Loucy (cell line): ENCODE results near the gene TRPM1.
A peak's percentile ranks its signal among the peaks of the same experiment; 100 is the strongest.

Source experiments
- H2AFZ ChIP-seq: fragments of 200-600 bp; sonication (generic); 2 replicates; pipeline ENCODE4 v1.6.0; 2016; ENCODE audit warnings: antibody characterized with exemption, mild to moderate bottlenecking, low read length, moderate library complexity
- H3F3A ChIP-seq: fragments of 200-600 bp; 2 replicates; pipeline ENCODE4 v1.6.0; 2016; ENCODE audit warnings: antibody characterized with exemption, low read depth, mild to moderate bottlenecking
- H3K27me3 ChIP-seq: fragments of 200-600 bp; sonication (generic); 2 replicates; pipeline ENCODE4 v1.6.1; 2014; ENCODE audit warnings: low read length, mild to moderate bottlenecking; ENCODE audit not compliant: insufficient read depth, poor library complexity, severe bottlenecking
- H3K36me3 ChIP-seq: fragments of 200-600 bp; sonication (generic); 2 replicates; pipeline ENCODE4 v1.6.1; 2016; ENCODE audit warnings: low read length; ENCODE audit not compliant: insufficient read depth
- H3K4me1 ChIP-seq: fragments of 200-600 bp; sonication (generic); 2 replicates; pipeline ENCODE4 v1.5.1; 2014; ENCODE audit warnings: low read length, mild to moderate bottlenecking; ENCODE audit not compliant: insufficient read depth, poor library complexity, severe bottlenecking
- H3K4me2 ChIP-seq: fragments of 200-600 bp; sonication (generic); 2 replicates; pipeline ENCODE4 v1.6.0; 2014; ENCODE audit warnings: antibody characterized with exemption, low read length, low read depth, mild to moderate bottlenecking; ENCODE audit not compliant: poor library complexity, severe bottlenecking
- H3K4me3 ChIP-seq: fragments of 200-600 bp; sonication (generic); 2 replicates; pipeline ENCODE4 v1.5.1; 2014; ENCODE audit warnings: low read length, mild to moderate bottlenecking, mixed read lengths; ENCODE audit not compliant: poor library complexity, severe bottlenecking
- H3K79me2 ChIP-seq: fragments of 200-600 bp; sonication (generic); 2 replicates; pipeline ENCODE4 v1.6.1; 2014; ENCODE audit warnings: low read length; ENCODE audit not compliant: insufficient read depth
- H3K9ac ChIP-seq: fragments of 200-600 bp; sonication (generic); 2 replicates; pipeline ENCODE4 v1.6.0; 2014; ENCODE audit warnings: mild to moderate bottlenecking, low read depth, low read length, moderate library complexity; ENCODE audit not compliant: poor library complexity, severe bottlenecking
- H3K9me2 ChIP-seq: fragments of 200-600 bp; sonication (generic); replicated peaks from 2 replicates; pipeline ENCODE4 v1.6.1; 2016; ENCODE audit warnings: low read depth, low read length, mixed read lengths
- H3K9me3 ChIP-seq: fragments of 200-600 bp; sonication (generic); 2 replicates; pipeline ENCODE4 v1.6.1; 2014; ENCODE audit warnings: mild to moderate bottlenecking, antibody characterized with exemption, low read length, low read depth; ENCODE audit not compliant: insufficient read depth
- H4K20me1 ChIP-seq: fragments of 200-600 bp; sonication (generic); 2 replicates; pipeline ENCODE4 v1.6.0; 2014; ENCODE audit warnings: antibody characterized with exemption, low read length, mild to moderate bottlenecking; ENCODE audit not compliant: insufficient read depth, poor library complexity, severe bottlenecking
- CTCF ChIP-seq: fragments of 200-600 bp; sonication (generic); conservative IDR thresholded peaks from 2 replicates; pipeline ENCODE4 v1.5.1; 2014; ENCODE audit warnings: mild to moderate bottlenecking, antibody characterized with exemption, low read length
- EZH2phosphoT487 ChIP-seq: fragments of 200-600 bp; IDR thresholded peaks from 2 replicates; pipeline ENCODE4 v1.6.1; 2018; ENCODE audit warnings: antibody characterized with exemption, mild to moderate bottlenecking, moderate library complexity, borderline replicate concordance

The TRPM1 gene

GRCh38 chr15:30979457-30979856, 122.1 kb downstream of the TRPM1 start:
- H3F3A ChIP-seq: no peaks in the 10 kb centered on the region; the same call in 1 of the 2 replicates
- no peaks in the 10 kb centered on the region for H3K9me2 ChIP-seq
- peaks cover 95% of the 10 kb centered on the region for H3K79me2 ChIP-seq
- peak overlapping the region; percentile 53 for H3K4me2 ChIP-seq
- H3K36me3 ChIP-seq: peaks cover 23% of the 10 kb centered on the region; the same call in 1 of the 2 replicates
- H4K20me1 ChIP-seq: peaks cover 16% of the 10 kb centered on the region
- H3K9ac ChIP-seq: no peak overlapping the region
- peak overlapping the region; percentile 18 for H3K4me3 ChIP-seq
- peaks cover 63% of the 10 kb centered on the region for H3K4me1 ChIP-seq
- no peaks in the 10 kb centered on the region for H3K27me3 ChIP-seq
- H2AFZ ChIP-seq: no peak overlapping the region
- TF ChIP-seq CTCF (no peak), EZH2phosphoT487 (no peak)
- no peaks in the 10 kb centered on the region for H3K9me3 ChIP-seq

GRCh38 chr15:30978328-30978727, 123.2 kb downstream of the TRPM1 start:
- H3K4me2 ChIP-seq: peak overlapping the region; percentile 53
- H3F3A ChIP-seq: no peaks in the 10 kb centered on the region; the same call in 1 of the 2 replicates
- no peaks in the 10 kb centered on the region for H3K27me3 ChIP-seq
- peak overlapping the region; percentile 15 for H3K4me3 ChIP-seq
- peaks cover 54% of the 10 kb centered on the region for H3K4me1 ChIP-seq
- TF ChIP-seq CTCF (no peak), EZH2phosphoT487 (no peak)
- H3K79me2 ChIP-seq: peaks cover 91% of the 10 kb centered on the region
- no peak overlapping the region for H3K9ac ChIP-seq
- H3K9me3 ChIP-seq: no peaks in the 10 kb centered on the region
- no peak overlapping the region for H2AFZ ChIP-seq
- H4K20me1 ChIP-seq: peaks cover 16% of the 10 kb centered on the region
- peaks cover 33% of the 10 kb centered on the region for H3K36me3 ChIP-seq
- no peaks in the 10 kb centered on the region for H3K9me2 ChIP-seq

- Histone ChIP-seq H3F3A (peaks cover 6% of the 10 kb centered on the region; the same call in 1 of the 2 replicates), H3K79me2 (peaks cover 86% of the 10 kb centered on the region), H3K9me3 (no peaks in the 10 kb centered on the region), H4K20me1 (peaks cover 6% of the 10 kb centered on the region), H2AFZ (no peak overlapping the region), H3K27me3 (no peaks in the 10 kb centered on the region), H3K36me3 (peaks cover 43% of the 10 kb centered on the region), H3K9ac (no peak overlapping the region), H3K4me2 (no peak overlapping the region), H3K9me2 (no peaks in the 10 kb centered on the region), H3K4me3 (no peak overlapping the region), H3K4me1 (peaks cover 64% of the 10 kb centered on the region)
- TF ChIP-seq CTCF (no peak), EZH2phosphoT487 (no peak)
Observed at GRCh38 chr15:30974112-30974511, 127.4 kb downstream of the TRPM1 start.
